H1 (cell line): ENCODE results near the gene MLH3. TPM values are rescaled to one million over a fixed set of nuclear protein-coding genes. Genes with fewer than 3 reads are reported as not detected.

Experiments used
- SAP30 ChIP-seq: fragments of 300-600 bp; sonication (generic); IDR thresholded peaks from 2 replicates; pipeline ENCODE4 v1.7.1; 2012; ENCODE audit warnings: low read length, moderate library complexity, mild to moderate bottlenecking, inconsistent platforms; ENCODE audit not compliant: insufficient read depth, insufficient replicate concordance
- polyA plus RNA-seq, 7 experiments: library from polyadenylated mRNA; depleted of rRNA in 3 of 7; stranded (reverse) in 5 of 7; unstranded in 2 of 7; fragments of >200 nt in 5 of 7; fragments of 200-250 nt in 2 of 7; gene quantifications; 1 replicate in 5 of 7; 2 replicates in 1 of 7; 4 replicates in 1 of 7; pipeline versions ENCODE4 v1.2.1 to v1.2.3, GENCODE V29; 2011 to 2013; ENCODE audit warnings: missing spikeins in 2 of 7, mixed read lengths in 2 of 7
- total RNA-seq: library from RNA; stranded (reverse); fragmentation: NEBNext Ultra II Directional; extraction: Animal tissue kit (Norgen Biotek cat#: 25700); gene quantifications from 2 replicates; pipeline ENCODE4 v1.2.1, GENCODE V29; 2021

Gene MLH3
- total and polyA plus RNA-seq, 2 of the 8 experiments (the other 6 are each of a cell fraction or from before 2014, with no cell fraction given), result 9.3 to 20.1 TPM

GRCh38 chr14:75044322-75044721, 6.9 kb downstream of the MLH3 start (continued):
- no peak for TF ChIP-seq SAP30
